Mesodermal cell (in vitro differentiated cells): ENCODE measurements around the gene C1QTNF6.

Experiments used
- H3K27ac ChIP-seq: 2 replicates; pipeline ENCODE4 v1.7.0; 2013; ENCODE audit warnings: mild to moderate bottlenecking, low read depth, low read length, moderate library complexity; ENCODE audit not compliant: severe bottlenecking
- H3K36me3 ChIP-seq: 2 replicates; pipeline ENCODE4 v1.7.1; 2013; ENCODE audit warnings: mild to moderate bottlenecking, low read length, moderate library complexity; ENCODE audit not compliant: control insufficient read depth, insufficient read depth
- H3K4me1 ChIP-seq: one replicate; pipeline ENCODE4 v1.7.1; 2013; ENCODE audit warnings: mild to moderate bottlenecking, low read length; ENCODE audit not compliant: insufficient read depth, control insufficient read depth, poor library complexity, severe bottlenecking
- H3K4me3 ChIP-seq: 2 replicates; pipeline ENCODE4 v1.7.0; 2013; ENCODE audit warnings: low read length, control low read depth, mild to moderate bottlenecking; ENCODE audit not compliant: insufficient read depth, poor library complexity, severe bottlenecking; ENCODE audit errors: extremely low read depth
- H3K9me3 ChIP-seq: 2 replicates; pipeline ENCODE4 v1.7.1; 2013; ENCODE audit warnings: mild to moderate bottlenecking, low read length, moderate library complexity; ENCODE audit not compliant: control insufficient read depth
- WGBS, 2 experiments: methylation state at CpG; one replicate each; pipeline ENCODE4 v1.1.5; 2013; ENCODE audit warnings: missing lambda C conversion rate in 2 of 2; ENCODE audit not compliant: insufficient coverage in 2 of 2; 5-methylcytosine and 5-hydroxymethylcytosine counted together

C1QTNF6 gene

GRCh38 chr22:37221424-37222333 lies 33.6 kb upstream of the C1QTNF6 start:
- 93 to 96% methylated on average over 7 to 9 of the region's 10 CpGs for whole genome bisulfite sequencing, 2 experiments
- Histone ChIP-seq H3K4me3 (no peak overlapping the region), H3K27ac (no peak overlapping the region), H3K9me3 (no peaks in the 10 kb centered on the region), H3K36me3 (no peaks in the 10 kb centered on the region), H3K4me1 (no peaks in the 10 kb centered on the region)

DNA sequence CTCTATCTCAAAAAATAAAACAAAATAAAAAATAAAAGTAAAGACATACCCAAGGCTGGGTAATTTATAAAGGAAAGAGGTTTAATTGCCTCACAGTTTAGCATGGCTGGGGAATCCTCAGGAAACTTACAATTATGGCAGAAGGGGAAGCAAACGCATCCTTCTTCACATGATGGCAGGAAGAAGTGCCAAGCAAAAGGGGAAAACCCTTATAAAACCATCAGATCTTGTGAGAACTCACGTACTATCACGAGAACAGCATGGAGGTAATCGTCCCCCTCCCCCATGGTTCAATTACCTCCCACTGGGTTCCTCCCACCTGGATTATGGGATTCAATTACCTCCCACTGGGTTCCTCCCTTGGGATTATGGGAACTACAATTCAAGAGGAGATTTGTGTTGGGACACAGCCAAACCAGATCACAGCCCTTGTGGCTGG lies 32.5 kb upstream of the C1QTNF6 start:
- no peaks in the 10 kb centered on the region for H3K4me1 ChIP-seq
- no peaks in the 10 kb centered on the region for H3K9me3 ChIP-seq
- no peak overlapping the region for H3K27ac ChIP-seq
- no peaks in the 10 kb centered on the region for H3K36me3 ChIP-seq
- WGBS, 2 experiments: 67 to 80% methylated on average over 2 to 4 of the region's 4 CpGs
- no peak overlapping the region for H3K4me3 ChIP-seq

DNA sequence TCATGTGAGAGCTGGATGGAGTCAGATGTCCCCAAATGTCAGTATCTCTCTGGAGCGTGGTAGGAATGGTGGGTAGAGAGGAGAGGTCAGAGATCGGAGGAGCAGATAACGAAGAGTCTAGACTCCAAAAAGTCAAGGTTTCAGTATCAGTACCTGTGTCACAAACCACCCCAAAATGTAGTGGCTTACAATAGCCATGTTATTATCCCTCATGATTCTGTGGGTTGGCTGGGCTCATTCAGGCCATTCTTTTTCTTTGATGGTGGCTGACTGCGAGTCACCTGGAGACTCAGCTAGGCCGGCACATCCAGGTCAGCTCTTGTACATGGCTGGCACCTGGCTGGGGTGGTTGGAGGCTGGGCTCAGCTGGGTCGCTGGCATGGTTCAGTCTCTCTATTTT lies 31.5 kb upstream of the C1QTNF6 start:
- no peaks in the 10 kb centered on the region for H3K9me3 ChIP-seq
- no peak overlapping the region for H3K4me3 ChIP-seq
- 90% methylated on average over 2 to 3 of the region's 6 CpGs for WGBS, 2 experiments
- no peak overlapping the region for H3K27ac ChIP-seq
- no peaks in the 10 kb centered on the region for H3K4me1 ChIP-seq
- H3K36me3 ChIP-seq: no peaks in the 10 kb centered on the region

DNA sequence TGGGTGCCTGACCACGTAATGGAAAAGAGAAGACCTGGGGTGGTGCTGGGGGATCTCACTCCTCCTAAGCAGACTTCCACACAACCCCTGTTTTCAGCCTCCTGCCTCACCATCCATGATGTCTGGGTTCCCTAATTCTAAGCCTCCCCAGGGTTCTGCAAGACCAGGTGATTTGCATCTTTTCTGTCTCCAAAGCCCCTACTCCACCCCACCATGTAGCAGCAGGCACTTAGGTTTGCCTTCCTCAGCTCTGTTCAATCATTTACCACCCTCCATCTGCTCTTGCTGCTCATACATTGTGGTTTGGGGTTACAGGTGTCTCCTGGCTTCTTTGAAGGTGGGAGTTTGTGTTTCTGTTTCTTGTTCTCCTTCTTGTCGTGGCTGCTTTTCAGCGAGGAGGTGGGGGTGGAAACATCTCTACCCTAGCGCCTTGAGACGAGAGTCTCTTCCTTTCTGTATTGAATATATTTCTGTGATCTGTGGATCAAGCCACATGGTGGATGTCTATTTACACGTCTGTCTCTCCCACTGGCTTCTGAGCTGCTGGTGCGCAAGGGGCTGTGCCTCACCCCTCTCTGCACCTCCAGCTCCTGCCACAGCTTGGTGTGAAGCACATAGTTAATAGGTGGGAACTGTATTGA lies 30.8 kb upstream of the C1QTNF6 start:
- Histone ChIP-seq H3K9me3 (no peaks in the 10 kb centered on the region), H3K4me1 (no peaks in the 10 kb centered on the region), H3K27ac (no peak overlapping the region), H3K4me3 (no peak overlapping the region), H3K36me3 (no peaks in the 10 kb centered on the region)
- no CpG with 5 or more reads among the region's 7 CpGs for WGBS, 2 experiments

GRCh38 chr22:37218399-37218770 lies 30.3 kb upstream of the C1QTNF6 start:
- Histone ChIP-seq H3K9me3 (no peaks in the 10 kb centered on the region), H3K4me1 (no peaks in the 10 kb centered on the region)

DNA sequence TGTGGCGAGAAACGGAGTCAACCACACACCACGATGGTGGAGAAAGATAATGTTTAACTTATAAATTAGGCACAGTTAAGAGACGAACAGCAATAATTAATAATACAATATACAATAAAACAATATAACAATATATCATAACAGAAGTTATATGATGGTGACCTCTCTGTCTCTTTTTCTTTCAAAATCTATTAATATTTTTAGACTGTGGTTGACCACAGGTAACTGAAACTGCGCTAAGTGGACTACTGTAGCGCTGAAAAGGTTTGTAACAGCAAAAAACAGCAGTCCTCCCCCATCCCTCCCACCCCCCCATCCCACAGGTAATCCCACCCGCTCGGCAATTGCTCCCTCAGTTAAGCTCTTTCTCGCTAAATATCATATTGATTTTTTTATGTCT lies 27.8 kb upstream of the C1QTNF6 start:
- WGBS, 2 experiments: 100% methylated on average over 1 of the region's 9 CpGs
- Histone ChIP-seq H3K4me1 (no peaks in the 10 kb centered on the region), H3K27ac (no peak overlapping the region), H3K9me3 (no peaks in the 10 kb centered on the region), H3K36me3 (no peaks in the 10 kb centered on the region), H3K4me3 (no peak overlapping the region)

More at GRCh38 chr22:37218399-37218770, 30.3 kb upstream of the C1QTNF6 start:
- WGBS, 2 experiments: 78 to 96% methylated on average over 2 to 3 of the region's 6 CpGs
- H3K36me3 ChIP-seq: no peaks in the 10 kb centered on the region
- no peak overlapping the region for H3K4me3 ChIP-seq
- no peak overlapping the region for H3K27ac ChIP-seq

- Histone ChIP-seq H3K36me3 (no peaks in the 10 kb centered on the region), H3K9me3 (no peaks in the 10 kb centered on the region), H3K27ac (no peak overlapping the region), H3K4me1 (no peaks in the 10 kb centered on the region), H3K4me3 (no peak overlapping the region)
- 87 to 89% methylated on average over 13 of the region's 13 CpGs for WGBS, 2 experiments
Measured at GRCh38 chr22:37214731-37215030, 26.6 kb upstream of the C1QTNF6 start.

DNA sequence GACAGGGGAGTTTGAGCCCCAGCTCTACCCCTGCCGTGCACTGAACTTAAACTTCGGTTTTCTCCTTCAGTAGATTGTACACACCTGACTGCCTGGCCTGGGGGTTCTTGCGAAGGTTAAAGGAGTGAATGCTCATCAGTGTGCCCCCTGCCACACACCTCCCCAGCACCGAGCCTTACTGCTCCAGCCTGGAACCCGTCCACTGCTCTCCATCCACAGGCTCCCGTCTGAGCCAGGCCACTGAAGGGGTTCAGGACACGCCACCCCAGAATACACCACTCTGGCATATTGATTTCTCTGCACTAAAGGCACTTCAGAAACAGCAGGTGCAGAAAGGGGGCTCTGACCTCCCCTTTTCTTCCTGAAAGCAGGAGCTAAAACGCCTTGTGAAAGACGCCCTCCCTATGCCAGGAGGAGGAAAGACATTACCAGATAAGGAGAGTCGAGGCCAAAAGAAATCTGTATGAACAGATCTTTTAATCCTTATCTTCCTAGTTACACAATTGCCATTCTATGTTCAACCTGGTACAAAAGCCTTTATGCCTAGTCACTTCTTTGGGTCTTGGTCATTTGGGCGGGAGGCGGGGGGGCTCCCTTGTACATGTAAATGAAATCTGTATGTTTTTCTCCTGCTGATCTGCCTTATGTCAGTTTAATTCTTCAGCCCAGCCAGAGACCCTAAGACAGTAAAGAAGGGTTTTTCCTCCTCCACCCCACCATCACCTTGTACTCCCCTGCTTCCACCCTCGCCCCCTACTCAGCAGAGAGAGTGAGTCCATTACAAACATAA lies 26.1 kb upstream of the C1QTNF6 start:
- H3K9me3 ChIP-seq: no peaks in the 10 kb centered on the region
- no peaks in the 10 kb centered on the region for H3K36me3 ChIP-seq
- no peak overlapping the region for H3K4me3 ChIP-seq
- H3K27ac ChIP-seq: no peak overlapping the region
- 82 to 86% methylated on average over 9 to 10 of the region's 13 CpGs for WGBS, 2 experiments
- H3K4me1 ChIP-seq: no peaks in the 10 kb centered on the region

GRCh38 chr22:37213218-37213855 lies 25.3 kb upstream of the C1QTNF6 start:
- no peaks in the 10 kb centered on the region for H3K4me1 ChIP-seq

DNA sequence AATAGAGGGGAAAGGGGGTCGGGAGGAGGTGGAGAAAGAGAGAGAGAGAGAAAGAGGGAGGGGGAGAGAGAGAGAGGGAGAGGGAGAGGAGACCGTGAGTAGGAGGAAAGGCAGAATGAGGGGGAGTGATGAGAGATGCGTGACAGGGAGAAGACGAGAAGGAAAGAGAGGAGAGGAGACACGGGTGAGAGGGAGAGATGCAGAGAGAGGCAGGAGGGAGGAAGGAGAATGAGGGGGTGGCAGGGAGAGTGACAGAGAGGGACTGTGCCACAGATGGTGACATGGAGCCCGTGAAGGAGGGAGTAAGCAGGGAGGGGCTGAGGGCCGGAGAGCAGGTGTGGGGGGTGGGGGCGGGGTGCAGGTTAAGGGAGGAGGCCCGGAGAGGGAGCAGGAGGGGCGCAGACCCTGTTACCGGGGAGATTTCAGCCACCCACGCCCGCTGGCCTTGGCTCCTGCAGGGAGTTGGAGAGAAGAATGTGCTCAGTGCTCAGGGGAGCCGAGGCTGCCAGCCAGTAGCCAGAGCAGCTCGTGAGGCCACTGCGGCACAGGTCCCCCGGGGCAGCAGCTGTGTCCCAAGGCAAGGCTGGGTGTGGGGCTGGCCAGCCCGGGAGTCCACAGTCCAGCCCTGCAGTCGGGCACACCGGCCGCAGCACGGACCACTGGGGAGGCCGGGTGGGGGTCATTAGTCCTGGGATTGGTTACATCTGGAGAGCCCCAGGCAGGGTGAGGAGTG lies 24.3 kb upstream of the C1QTNF6 start, which contains the start of gene SSTR3:
SSTR3 (minus strand) TSS at position 304 of the 733 bp plus-strand sequence. CDS start 4,674 bp downstream, outside the sequence.
- WGBS, 2 experiments: 20 to 26% methylated on average over 20 to 22 of the region's 23 CpGs
- Histone ChIP-seq H3K27ac (no peak within 1 kb of the TSS), H3K4me1 (no peaks in the 10 kb centered on the region), H3K36me3 (no peaks in the 10 kb centered on the region), H3K9me3 (no peaks in the 10 kb centered on the region), H3K4me3 (no peak within 1 kb of the TSS)

More at GRCh38 chr22:37213218-37213855, 25.3 kb upstream of the C1QTNF6 start:
- no peaks in the 10 kb centered on the region for H3K9me3 ChIP-seq
- no peaks in the 10 kb centered on the region for H3K36me3 ChIP-seq
- 95 to 97% methylated on average over 10 to 17 of the region's 18 CpGs for WGBS, 2 experiments
- no peak overlapping the region for H3K4me3 ChIP-seq
- no peak overlapping the region for H3K27ac ChIP-seq
